Measurements from ENCODE around the gene STARD9.
"Not testable (repeated sequence)": the region's sequence is repeated elsewhere in the genome, so short reads cannot be mapped to it uniquely, and the experiment has no call there.

Gene STARD9

DNA sequence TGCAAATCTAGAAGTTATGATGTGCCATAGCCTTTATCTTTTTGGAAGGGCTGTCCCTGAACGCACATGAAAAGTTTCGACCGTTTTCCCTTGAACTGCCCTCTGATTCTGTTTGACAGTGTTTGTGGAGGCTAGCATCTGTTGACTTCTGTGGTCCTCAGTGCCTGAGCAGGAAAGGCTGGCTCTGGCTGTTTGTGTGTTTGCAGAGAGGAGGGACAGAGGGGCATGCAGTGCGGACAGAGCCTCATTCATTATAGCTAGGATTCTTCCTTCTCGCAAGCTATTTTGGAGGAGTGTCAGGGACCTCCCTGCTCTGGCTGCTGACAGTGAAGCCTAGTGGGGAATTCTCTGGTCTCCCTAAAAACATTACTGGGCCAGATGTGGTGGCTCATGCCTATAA, 97.0 kb downstream of the STARD9 start:
- H3K4me1 ChIP-seq (ENCODE audit: control insufficient read depth in 2 of 2, insufficient read depth in 2 of 2, low read length in 2 of 2) = no peaks in the 10 kb centered on the region
- no peak overlapping the region for H3K27ac ChIP-seq (ENCODE audit: low read depth in 2 of 2, low read length in 2 of 2)
- no peak overlapping the region for H3K4me3 ChIP-seq (ENCODE audit: low read length in 2 of 2)
- H3K36me3 ChIP-seq (ENCODE audit: control insufficient read depth in 2 of 2, insufficient read depth in 2 of 2, low read length in 2 of 2) = peaks cover 16 to 17% of the 10 kb centered on the region in 2 donors
- no peak overlapping the region for H3K9ac ChIP-seq (ENCODE audit: low read depth in 1 of 2, low read length in 2 of 2)
- no peaks in the 10 kb centered on the region for H3K27me3 ChIP-seq (ENCODE audit: control insufficient read depth in 2 of 2, insufficient read depth in 2 of 2, low read length in 2 of 2)
- no peaks in the 10 kb centered on the region for H3K9me3 ChIP-seq (ENCODE audit: control insufficient read depth in 2 of 2, low read length in 2 of 2)

DNA sequence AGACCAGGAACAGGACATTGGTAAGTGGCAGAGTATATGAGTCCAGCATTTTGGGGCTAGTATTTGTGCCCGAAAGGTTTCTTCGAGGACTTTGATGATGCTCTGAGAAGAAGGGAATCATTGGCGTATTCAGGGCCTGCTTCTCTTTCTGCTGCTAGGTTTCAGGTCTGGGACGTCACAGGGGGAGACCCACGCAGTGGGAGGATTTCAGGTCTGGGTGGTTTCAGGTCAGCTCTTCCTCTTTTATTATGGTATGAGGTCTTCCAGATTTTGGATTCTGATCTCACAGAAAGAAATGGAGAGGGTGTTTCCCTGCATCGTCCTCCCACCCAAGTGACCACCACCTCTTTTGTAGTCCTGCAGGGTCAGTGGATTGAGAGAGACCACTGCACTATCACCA, 99.1 kb downstream of the STARD9 start:
- H3K9ac ChIP-seq (ENCODE audit: low read depth in 1 of 2, low read length in 2 of 2) = no peak overlapping the region
- H3K4me3 ChIP-seq (ENCODE audit: low read length in 2 of 2) = no peak overlapping the region
- peaks cover 17 to 25% of the 10 kb centered on the region in 2 donors for H3K36me3 ChIP-seq (ENCODE audit: control insufficient read depth in 2 of 2, insufficient read depth in 2 of 2, low read length in 2 of 2)
- H3K9me3 ChIP-seq (ENCODE audit: control insufficient read depth in 2 of 2, low read length in 2 of 2) = no peaks in the 10 kb centered on the region
- H3K27ac ChIP-seq (ENCODE audit: low read depth in 2 of 2, low read length in 2 of 2) = no peak overlapping the region
- H3K27me3 ChIP-seq (ENCODE audit: control insufficient read depth in 2 of 2, insufficient read depth in 2 of 2, low read length in 2 of 2) = no peaks in the 10 kb centered on the region
- H3K4me1 ChIP-seq (ENCODE audit: control insufficient read depth in 2 of 2, insufficient read depth in 2 of 2, low read length in 2 of 2) = no peaks in the 10 kb centered on the region

DNA sequence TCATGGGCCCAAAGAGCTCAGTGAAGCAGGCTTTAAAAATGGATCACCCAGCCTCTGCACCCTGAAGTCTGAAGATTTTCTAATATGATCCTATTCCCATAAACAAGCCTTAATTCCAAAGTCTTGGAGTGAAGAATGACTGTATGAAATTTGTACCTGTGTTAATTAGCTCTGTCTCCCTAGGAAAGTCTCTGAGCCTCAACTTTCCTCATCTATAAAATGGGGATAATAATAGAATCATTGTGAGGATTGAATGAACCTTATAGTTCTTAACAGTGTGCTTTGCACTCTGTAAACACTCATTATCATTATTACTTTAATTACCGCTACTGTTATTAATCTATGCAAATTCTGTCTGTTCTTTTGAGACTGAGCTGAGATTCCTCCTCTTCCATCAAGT, 99.6 kb downstream of the STARD9 start:
- H3K9ac ChIP-seq (ENCODE audit: low read depth in 1 of 2, low read length in 2 of 2) = no peak overlapping the region
- no peak overlapping the region for H3K4me3 ChIP-seq (ENCODE audit: low read length in 2 of 2)
- no peaks in the 10 kb centered on the region for H3K9me3 ChIP-seq (ENCODE audit: control insufficient read depth in 2 of 2, low read length in 2 of 2)
- peaks cover 17 to 25% of the 10 kb centered on the region in 2 donors for H3K36me3 ChIP-seq (ENCODE audit: control insufficient read depth in 2 of 2, insufficient read depth in 2 of 2, low read length in 2 of 2)
- no peaks in the 10 kb centered on the region for H3K4me1 ChIP-seq (ENCODE audit: control insufficient read depth in 2 of 2, insufficient read depth in 2 of 2, low read length in 2 of 2)
- H3K27ac ChIP-seq (ENCODE audit: low read depth in 2 of 2, low read length in 2 of 2) = no peak overlapping the region
- H3K27me3 ChIP-seq (ENCODE audit: control insufficient read depth in 2 of 2, insufficient read depth in 2 of 2, low read length in 2 of 2) = no peaks in the 10 kb centered on the region

DNA sequence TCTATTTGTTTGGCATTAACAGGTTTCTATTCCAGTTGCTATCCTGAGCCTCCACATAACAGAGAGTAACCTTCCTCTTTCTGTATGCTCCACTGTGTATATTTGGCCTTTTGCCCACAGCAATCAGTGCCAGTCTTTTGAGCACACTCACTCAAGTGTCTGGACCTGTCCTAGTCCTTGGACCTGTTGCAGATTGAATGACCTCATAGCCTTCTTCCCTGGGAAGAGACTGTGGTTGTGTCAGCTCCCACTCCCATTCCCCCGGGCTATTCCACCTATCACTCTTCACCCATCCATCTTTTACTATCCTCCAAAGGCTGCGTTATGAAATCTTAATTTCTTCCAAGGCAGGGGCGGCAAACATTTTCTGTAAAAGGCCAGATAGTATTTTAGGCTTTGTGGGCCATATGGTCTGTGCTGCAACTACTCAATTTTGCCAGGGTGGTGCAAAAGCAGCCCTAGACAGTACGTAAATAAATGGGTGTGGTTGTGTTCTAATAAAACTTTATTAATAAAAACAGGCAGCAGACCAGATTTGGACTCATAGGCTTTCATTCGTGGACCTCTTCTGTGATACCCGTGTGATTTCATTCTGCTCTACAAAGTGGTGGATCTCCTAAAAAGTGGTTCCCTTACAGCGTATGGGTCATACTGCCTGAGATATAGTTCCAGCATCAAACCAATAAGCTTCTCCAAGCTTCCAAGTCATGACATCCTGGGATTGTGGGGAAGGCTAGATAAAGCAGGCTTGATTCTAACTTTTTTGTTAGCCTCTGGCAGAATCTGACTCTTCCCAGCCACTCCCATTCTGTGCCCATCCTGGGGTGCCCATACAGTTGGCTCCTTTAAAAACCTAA, 104.1 kb downstream of the STARD9 start:
- Histone ChIP-seq H3K27ac (ENCODE audit: low read depth in 2 of 2, low read length in 2 of 2) (no peak overlapping the region), H3K27me3 (ENCODE audit: control insufficient read depth in 2 of 2, insufficient read depth in 2 of 2, low read length in 2 of 2) (no peaks in the 10 kb centered on the region), H3K4me1 (ENCODE audit: control insufficient read depth in 2 of 2, insufficient read depth in 2 of 2, low read length in 2 of 2) (no peaks in the 10 kb centered on the region), H3K36me3 (ENCODE audit: control insufficient read depth in 2 of 2, insufficient read depth in 2 of 2, low read length in 2 of 2) (peaks cover 32 to 37% of the 10 kb centered on the region in 2 donors), H3K4me3 (ENCODE audit: low read length in 2 of 2) (no peak overlapping the region), H3K9ac (ENCODE audit: low read depth in 1 of 2, low read length in 2 of 2) (no peak overlapping the region), H3K9me3 (ENCODE audit: control insufficient read depth in 2 of 2, low read length in 2 of 2) (no peaks in the 10 kb centered on the region)

DNA sequence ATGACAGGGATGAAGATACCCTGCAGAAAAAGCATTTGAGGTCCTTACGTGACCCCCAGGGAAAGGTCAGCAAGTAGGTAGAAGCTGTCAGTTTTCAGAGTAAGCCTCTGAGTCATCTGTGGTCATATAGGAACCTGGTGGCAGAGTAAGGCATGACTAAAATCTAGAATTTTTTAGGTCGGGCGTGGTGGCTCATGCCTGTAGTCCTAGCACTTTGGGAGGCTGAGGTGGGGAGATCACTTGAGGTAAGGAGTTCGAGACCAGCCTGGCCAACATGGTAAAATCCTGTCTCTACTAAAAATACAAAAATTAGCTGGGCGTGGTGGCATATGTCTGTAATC, 104.7 kb downstream of the STARD9 start:
- H3K36me3 ChIP-seq (ENCODE audit: control insufficient read depth in 2 of 2, insufficient read depth in 2 of 2, low read length in 2 of 2) = peaks cover 32 to 37% of the 10 kb centered on the region in 2 donors
- H3K27me3 ChIP-seq (ENCODE audit: control insufficient read depth in 2 of 2, insufficient read depth in 2 of 2, low read length in 2 of 2); H3K27ac ChIP-seq (ENCODE audit: low read depth in 2 of 2, low read length in 2 of 2); H3K9ac ChIP-seq (ENCODE audit: low read depth in 1 of 2, low read length in 2 of 2); H3K9me3 ChIP-seq (ENCODE audit: control insufficient read depth in 2 of 2, low read length in 2 of 2); H3K4me1 ChIP-seq (ENCODE audit: control insufficient read depth in 2 of 2, insufficient read depth in 2 of 2, low read length in 2 of 2); H3K4me3 ChIP-seq (ENCODE audit: low read length in 2 of 2): not testable (repeated sequence)

DNA sequence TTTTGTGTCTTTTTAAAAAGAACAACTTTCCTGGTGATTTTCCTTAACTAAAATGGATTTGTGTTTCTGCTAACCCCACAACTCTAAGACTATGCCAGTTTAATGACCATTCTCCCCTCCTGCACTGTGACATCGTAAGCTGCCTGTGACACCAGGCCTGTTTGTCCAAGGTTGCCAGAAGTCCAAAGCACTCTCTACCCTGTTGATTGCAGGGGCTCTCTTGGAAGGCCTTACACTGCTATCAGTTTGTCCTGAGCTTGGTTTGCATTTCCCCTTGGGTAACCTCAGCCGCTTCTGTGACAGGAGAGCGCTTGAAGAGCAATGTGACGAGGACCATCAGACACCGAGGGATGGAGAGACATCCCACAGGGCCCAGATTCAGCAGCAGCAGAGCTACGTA, 105.7 kb downstream of the STARD9 start:
- Histone ChIP-seq H3K9me3 (ENCODE audit: control insufficient read depth in 2 of 2, low read length in 2 of 2) (no peaks in the 10 kb centered on the region), H3K27me3 (ENCODE audit: control insufficient read depth in 2 of 2, insufficient read depth in 2 of 2, low read length in 2 of 2) (no peaks in the 10 kb centered on the region), H3K27ac (ENCODE audit: low read depth in 2 of 2, low read length in 2 of 2) (no peak overlapping the region), H3K9ac (ENCODE audit: low read depth in 1 of 2, low read length in 2 of 2) (no peak overlapping the region), H3K36me3 (ENCODE audit: control insufficient read depth in 2 of 2, insufficient read depth in 2 of 2, low read length in 2 of 2) (peaks cover 25 to 28% of the 10 kb centered on the region in 2 donors), H3K4me3 (ENCODE audit: low read length in 2 of 2) (no peak overlapping the region), H3K4me1 (ENCODE audit: control insufficient read depth in 2 of 2, insufficient read depth in 2 of 2, low read length in 2 of 2) (no peaks in the 10 kb centered on the region)

DNA sequence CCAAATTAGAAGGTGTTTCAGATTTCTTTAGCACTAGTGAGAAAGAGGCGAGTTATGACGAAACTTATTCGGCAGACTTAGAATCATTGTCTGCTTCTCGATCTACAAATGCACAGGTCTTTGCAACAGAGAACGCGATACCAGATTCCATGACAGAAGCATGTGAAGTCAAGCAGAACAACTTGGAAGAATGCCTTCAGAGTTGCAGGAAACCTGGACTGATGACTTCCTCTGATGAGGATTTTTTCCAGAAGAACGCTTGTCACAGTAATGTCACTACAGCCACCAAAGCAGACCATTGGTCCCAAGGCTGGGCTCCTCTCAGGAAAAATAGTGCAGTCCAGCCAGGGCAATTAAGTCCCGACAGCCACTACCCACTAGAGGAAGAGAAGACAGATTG, 110.9 kb downstream of the STARD9 start:
- no peaks in the 10 kb centered on the region for H3K4me1 ChIP-seq (ENCODE audit: control insufficient read depth in 2 of 2, insufficient read depth in 2 of 2, low read length in 2 of 2)
- H3K27me3 ChIP-seq (ENCODE audit: control insufficient read depth in 2 of 2, insufficient read depth in 2 of 2, low read length in 2 of 2) = no peaks in the 10 kb centered on the region
- H3K27ac ChIP-seq (ENCODE audit: low read depth in 2 of 2, low read length in 2 of 2) = no peak overlapping the region
- no peak overlapping the region for H3K4me3 ChIP-seq (ENCODE audit: low read length in 2 of 2)
- H3K9me3 ChIP-seq (ENCODE audit: control insufficient read depth in 2 of 2, low read length in 2 of 2) = no peaks in the 10 kb centered on the region
- H3K9ac ChIP-seq (ENCODE audit: low read depth in 1 of 2, low read length in 2 of 2) = no peak overlapping the region
- H3K36me3 ChIP-seq (ENCODE audit: control insufficient read depth in 2 of 2, insufficient read depth in 2 of 2, low read length in 2 of 2) = peaks cover 24 to 26% of the 10 kb centered on the region in 2 donors

DNA sequence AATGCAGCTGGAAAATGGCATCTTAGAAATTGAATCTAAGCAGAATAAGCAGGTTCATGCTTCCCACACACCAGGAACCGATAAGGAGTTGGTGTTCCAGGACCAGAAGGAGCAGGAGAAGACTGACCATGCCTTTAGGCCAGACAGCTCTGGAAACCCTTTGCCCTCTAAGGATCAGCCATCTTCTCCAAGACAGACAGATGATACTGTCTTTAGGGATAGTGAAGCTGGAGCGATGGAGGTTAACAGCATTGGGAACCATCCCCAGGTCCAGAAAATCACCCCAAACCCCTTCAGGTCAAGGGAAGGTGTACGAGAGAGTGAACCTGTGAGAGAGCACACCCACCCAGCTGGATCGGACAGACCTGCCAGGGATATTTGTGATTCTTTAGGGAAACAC, 112.3 kb downstream of the STARD9 start:
- Histone ChIP-seq H3K9me3 (ENCODE audit: control insufficient read depth in 2 of 2, low read length in 2 of 2) (no peaks in the 10 kb centered on the region), H3K4me1 (ENCODE audit: control insufficient read depth in 2 of 2, insufficient read depth in 2 of 2, low read length in 2 of 2) (no peaks in the 10 kb centered on the region), H3K27ac (ENCODE audit: low read depth in 2 of 2, low read length in 2 of 2) (no peak overlapping the region), H3K27me3 (ENCODE audit: control insufficient read depth in 2 of 2, insufficient read depth in 2 of 2, low read length in 2 of 2) (no peaks in the 10 kb centered on the region), H3K36me3 (ENCODE audit: control insufficient read depth in 2 of 2, insufficient read depth in 2 of 2, low read length in 2 of 2) (peaks cover 12 to 17% of the 10 kb centered on the region in 2 donors), H3K4me3 (ENCODE audit: low read length in 2 of 2) (no peak overlapping the region), H3K9ac (ENCODE audit: low read depth in 1 of 2, low read length in 2 of 2) (no peak overlapping the region)

DNA sequence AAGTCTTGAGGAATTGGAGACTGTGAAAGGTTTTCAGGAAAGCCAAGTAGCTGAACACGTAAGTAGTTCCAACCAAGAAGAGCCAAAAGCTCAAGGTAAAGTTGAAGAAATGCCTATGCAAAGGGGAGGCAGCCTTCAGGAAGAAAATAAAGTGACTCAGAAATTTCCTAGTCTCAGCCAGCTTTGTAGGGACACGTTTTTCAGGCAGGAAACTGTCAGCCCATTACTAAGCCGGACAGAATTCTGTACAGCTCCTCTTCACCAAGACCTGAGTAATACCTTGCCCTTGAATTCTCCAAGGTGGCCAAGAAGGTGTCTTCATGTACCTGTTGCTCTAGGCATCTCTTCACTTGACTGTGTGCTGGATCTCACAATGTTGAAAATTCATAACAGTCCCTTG, 112.9 kb downstream of the STARD9 start:
- Histone ChIP-seq H3K27ac (ENCODE audit: low read depth in 2 of 2, low read length in 2 of 2) (no peak overlapping the region), H3K27me3 (ENCODE audit: control insufficient read depth in 2 of 2, insufficient read depth in 2 of 2, low read length in 2 of 2) (no peaks in the 10 kb centered on the region), H3K36me3 (ENCODE audit: control insufficient read depth in 2 of 2, insufficient read depth in 2 of 2, low read length in 2 of 2) (peaks cover 12 to 17% of the 10 kb centered on the region in 2 donors), H3K9ac (ENCODE audit: low read depth in 1 of 2, low read length in 2 of 2) (no peak overlapping the region), H3K4me3 (ENCODE audit: low read length in 2 of 2) (no peak overlapping the region), H3K9me3 (ENCODE audit: control insufficient read depth in 2 of 2, low read length in 2 of 2) (no peaks in the 10 kb centered on the region), H3K4me1 (ENCODE audit: control insufficient read depth in 2 of 2, insufficient read depth in 2 of 2, low read length in 2 of 2) (no peaks in the 10 kb centered on the region)

DNA sequence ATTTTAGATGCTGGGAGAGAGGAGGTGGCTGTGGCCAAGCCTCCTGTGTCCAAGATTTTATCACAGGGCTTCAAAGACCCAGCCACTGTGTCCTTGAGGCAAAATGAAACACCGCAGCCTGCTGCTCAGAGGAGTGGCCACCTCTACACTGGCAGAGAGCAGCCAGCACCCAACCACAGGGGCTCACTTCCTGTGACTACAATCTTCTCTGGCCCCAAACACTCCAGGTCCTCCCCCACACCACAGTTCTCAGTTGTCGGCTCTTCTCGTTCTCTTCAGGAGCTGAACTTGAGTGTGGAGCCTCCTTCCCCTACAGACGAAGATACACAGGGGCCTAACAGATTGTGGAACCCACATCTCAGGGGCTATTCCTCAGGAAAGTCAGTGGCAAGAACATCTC, 115.9 kb downstream of the STARD9 start:
- Histone ChIP-seq H3K9me3 (ENCODE audit: control insufficient read depth in 2 of 2, low read length in 2 of 2) (no peaks in the 10 kb centered on the region), H3K27ac (ENCODE audit: low read depth in 2 of 2, low read length in 2 of 2) (no peak overlapping the region), H3K36me3 (ENCODE audit: control insufficient read depth in 2 of 2, insufficient read depth in 2 of 2, low read length in 2 of 2) (peaks cover 7 to 8% of the 10 kb centered on the region in 2 donors), H3K27me3 (ENCODE audit: control insufficient read depth in 2 of 2, insufficient read depth in 2 of 2, low read length in 2 of 2) (no peaks in the 10 kb centered on the region), H3K4me1 (ENCODE audit: control insufficient read depth in 2 of 2, insufficient read depth in 2 of 2, low read length in 2 of 2) (no peaks in the 10 kb centered on the region), H3K4me3 (ENCODE audit: low read length in 2 of 2) (no peak overlapping the region), H3K9ac (ENCODE audit: low read depth in 1 of 2, low read length in 2 of 2) (no peak overlapping the region)
